ENCODE data around the gene ARHGAP1. TPM values are rescaled to one million over a fixed set of nuclear protein-coding genes. Genes with fewer than 3 reads are reported as not detected.
A peak's percentile ranks its signal among the peaks of the same experiment; 100 is the strongest.

ARHGAP1 gene
- total and polyA plus RNA-seq, 2 of the 13 experiments (the other 11 are each of a cell fraction or from before 2014, with no cell fraction given), result 18.6 to 30.3 TPM

DNA sequence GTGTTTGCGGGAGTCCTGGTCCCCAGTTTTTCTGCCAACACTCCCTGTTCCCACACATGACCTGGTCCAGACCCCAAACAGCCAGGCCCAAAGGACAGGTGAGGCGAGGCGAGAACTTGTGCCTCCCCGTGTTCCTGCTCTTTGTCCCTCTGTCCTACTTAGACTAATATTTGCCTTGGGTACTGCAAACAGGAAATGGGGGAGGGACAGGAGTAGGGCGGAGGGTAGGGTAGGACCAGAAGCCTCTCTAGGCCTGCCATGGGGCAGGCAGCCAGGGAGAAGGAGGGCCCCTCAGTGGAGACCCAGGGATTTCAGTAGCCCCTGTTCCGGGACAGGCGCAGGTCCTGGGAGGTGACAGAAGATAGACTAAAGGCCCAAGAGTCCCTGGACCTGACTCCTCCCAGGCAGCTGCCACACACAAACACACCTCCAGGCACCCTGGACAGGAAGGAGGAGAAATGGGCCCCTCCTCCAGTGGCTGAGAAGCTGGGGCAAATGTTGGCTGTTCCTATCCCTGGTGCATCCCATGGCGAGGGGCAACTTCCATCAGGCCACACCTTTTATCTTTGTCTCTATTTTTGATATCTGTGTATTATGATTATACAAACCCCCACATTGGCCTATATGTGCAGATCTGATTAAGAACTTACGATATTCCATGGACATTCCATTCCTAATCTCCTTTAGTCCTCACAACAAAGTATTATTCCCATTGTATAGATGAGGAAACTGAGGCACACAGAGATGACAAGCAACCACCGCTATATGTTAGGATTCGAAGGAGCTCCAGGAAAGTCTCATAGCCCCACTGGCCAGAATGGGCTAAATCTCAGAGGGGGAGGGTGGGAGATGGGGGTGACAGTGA lies 18.0 kb upstream of the ARHGAP1 start (continued):
- 0 out of 2 replicates have a peak, but pooled peaks have one; percentile 7 for TF ChIP-seq SAFB2 (CRISPR knock-in tag; IDR thresholded peaks at IDR 0.05; ENCODE audit: borderline replicate concordance, low read depth)
- no peak for TF ChIP-seq ZNF33A (CRISPR knock-in tag; IDR thresholded peaks at IDR 0.05; ENCODE audit: borderline replicate concordance)
- 0 out of 2 replicates have a peak, but pooled peaks have one; percentile 14 for TF ChIP-seq GTF3A (CRISPR knock-in tag; conservative IDR thresholded peaks at IDR 0.05)
- no peak; the same call in 1 of the 2 replicates for TF ChIP-seq TRIM24 (CRISPR knock-in tag; IDR thresholded peaks at IDR 0.05)
- TF ChIP-seq ZFY (CRISPR knock-in tag; IDR thresholded peaks at IDR 0.05), result peak; percentile 84
- TF ChIP-seq KDM4B (CRISPR knock-in tag; IDR thresholded peaks at IDR 0.05), result peak; percentile 93
- no peak for TF ChIP-seq ZNF253 (CRISPR knock-in tag; IDR thresholded peaks at IDR 0.05; ENCODE audit: borderline replicate concordance)
- TF ChIP-seq, protein P1, sequence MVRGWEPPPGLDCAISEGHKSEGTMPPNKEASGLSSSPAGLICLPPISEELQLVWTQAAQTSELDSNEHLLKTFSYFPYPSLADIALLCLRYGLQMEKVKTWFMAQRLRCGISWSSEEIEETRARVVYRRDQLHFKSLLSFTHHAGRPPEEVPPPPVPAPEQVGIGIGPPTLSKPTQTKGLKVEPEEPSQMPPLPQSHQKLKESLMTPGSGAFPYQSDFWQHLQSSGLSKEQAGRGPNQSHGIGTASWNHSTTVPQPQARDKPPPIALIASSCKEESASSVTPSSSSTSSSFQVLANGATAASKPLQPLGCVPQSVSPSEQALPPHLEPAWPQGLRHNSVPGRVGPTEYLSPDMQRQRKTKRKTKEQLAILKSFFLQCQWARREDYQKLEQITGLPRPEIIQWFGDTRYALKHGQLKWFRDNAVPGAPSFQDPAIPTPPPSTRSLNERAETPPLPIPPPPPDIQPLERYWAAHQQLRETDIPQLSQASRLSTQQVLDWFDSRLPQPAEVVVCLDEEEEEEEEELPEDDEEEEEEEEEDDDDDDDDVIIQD (CRISPR knock-in tag; IDR thresholded peaks at IDR 0.05; ENCODE audit: low read depth), result 0 out of 2 replicates have a peak, but pooled peaks have one; percentile 37
- TF ChIP-seq ZNF232 (CRISPR knock-in tag; IDR thresholded peaks at IDR 0.05; ENCODE audit: borderline replicate concordance), result peak; percentile 62; the same call in 1 of the 2 replicates
- peak; percentile 75 for TF ChIP-seq TEAD3 (CRISPR knock-in tag; optimal IDR thresholded peaks at IDR 0.05; ENCODE audit: borderline replicate concordance)
- TF ChIP-seq ATF7 (IDR thresholded peaks at IDR 0.05), result no peak
- TF ChIP-seq ATF7 (CRISPR knock-in tag; IDR thresholded peaks at IDR 0.05), result no peak
- peak; percentile 92 for TF ChIP-seq HMG20B (CRISPR knock-in tag; conservative IDR thresholded peaks at IDR 0.05)
- TF ChIP-seq ZNF773 (CRISPR knock-in tag; IDR thresholded peaks at IDR 0.05; ENCODE audit: borderline replicate concordance), result no peak
- no peak for TF ChIP-seq ZNF20 (CRISPR knock-in tag; IDR thresholded peaks at IDR 0.05)
- no peak for TF ChIP-seq ZNF530 (CRISPR knock-in tag; IDR thresholded peaks at IDR 0.05; ENCODE audit: low read depth)
- TF ChIP-seq, protein P2, sequence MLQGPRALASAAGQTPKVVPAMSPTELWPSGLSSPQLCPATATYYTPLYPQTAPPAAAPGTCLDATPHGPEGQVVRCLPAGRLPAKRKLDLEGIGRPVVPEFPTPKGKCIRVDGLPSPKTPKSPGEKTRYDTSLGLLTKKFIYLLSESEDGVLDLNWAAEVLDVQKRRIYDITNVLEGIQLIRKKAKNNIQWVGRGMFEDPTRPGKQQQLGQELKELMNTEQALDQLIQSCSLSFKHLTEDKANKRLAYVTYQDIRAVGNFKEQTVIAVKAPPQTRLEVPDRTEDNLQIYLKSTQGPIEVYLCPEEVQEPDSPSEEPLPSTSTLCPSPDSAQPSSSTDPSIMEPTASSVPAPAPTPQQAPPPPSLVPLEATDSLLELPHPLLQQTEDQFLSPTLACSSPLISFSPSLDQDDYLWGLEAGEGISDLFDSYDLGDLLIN (CRISPR knock-in tag; IDR thresholded peaks at IDR 0.05; ENCODE audit: borderline replicate concordance), result no peak
- TF ChIP-seq, protein P3, sequence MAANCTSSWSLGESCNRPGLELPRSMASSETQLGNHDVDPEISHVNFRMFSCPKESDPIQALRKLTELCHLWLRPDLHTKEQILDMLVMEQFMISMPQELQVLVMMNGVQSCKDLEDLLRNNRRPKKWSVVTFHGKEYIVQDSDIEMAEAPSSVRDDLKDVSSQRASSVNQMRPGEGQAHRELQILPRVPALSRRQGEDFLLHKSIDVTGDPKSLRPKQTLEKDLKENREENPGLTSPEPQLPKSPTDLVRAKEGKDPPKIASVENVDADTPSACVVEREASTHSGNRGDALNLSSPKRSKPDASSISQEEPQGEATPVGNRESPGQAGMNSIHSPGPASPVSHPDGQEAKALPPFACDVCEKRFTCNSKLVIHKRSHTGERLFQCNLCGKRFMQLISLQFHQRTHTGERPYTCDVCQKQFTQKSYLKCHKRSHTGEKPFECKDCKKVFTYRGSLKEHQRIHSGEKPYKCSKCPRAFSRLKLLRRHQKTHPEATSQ (CRISPR knock-in tag; IDR thresholded peaks at IDR 0.05; ENCODE audit: borderline replicate concordance), result no peak
- TF ChIP-seq ZNF776 (CRISPR knock-in tag; IDR thresholded peaks at IDR 0.05), result no peak
- no peak for TF ChIP-seq ZNF468 (CRISPR knock-in tag; IDR thresholded peaks at IDR 0.05)
- no peak for TF ChIP-seq ZNF83 (CRISPR knock-in tag; IDR thresholded peaks at IDR 0.05; ENCODE audit: borderline replicate concordance)
- TF ChIP-seq TAF15 (IDR thresholded peaks at IDR 0.05; ENCODE audit: low read depth, low read length, poor library complexity, severe bottlenecking), result no peak
- 0 out of 2 replicates have a peak, but pooled peaks have one; percentile 6 for TF ChIP-seq ZNF24 (IDR thresholded peaks at IDR 0.05)
- TF ChIP-seq CAMTA2 (CRISPR knock-in tag; IDR thresholded peaks at IDR 0.05; ENCODE audit: borderline replicate concordance), result no peak
- TF ChIP-seq ZNF30 (CRISPR knock-in tag; IDR thresholded peaks at IDR 0.05), result 0 out of 2 replicates have a peak, but pooled peaks have one; percentile 33
- peak; percentile 30; the same call in 1 of the 2 replicates for TF ChIP-seq JUND (CRISPR knock-in tag; IDR thresholded peaks at IDR 0.05)
- TF ChIP-seq SMARCE1 (IDR thresholded peaks at IDR 0.05; ENCODE audit: borderline replicate concordance), result no peak

All from HepG2 (cell line).